ENCODE results near the gene EXOC4. TPM values are rescaled to one million over a fixed set of nuclear protein-coding genes. Genes with fewer than 3 reads are reported as not detected.

EXOC4 gene
- total RNA-seq, 3 donors from 2014 or later: 63.9 to 90.2 (median 89.5) TPM

DNA sequence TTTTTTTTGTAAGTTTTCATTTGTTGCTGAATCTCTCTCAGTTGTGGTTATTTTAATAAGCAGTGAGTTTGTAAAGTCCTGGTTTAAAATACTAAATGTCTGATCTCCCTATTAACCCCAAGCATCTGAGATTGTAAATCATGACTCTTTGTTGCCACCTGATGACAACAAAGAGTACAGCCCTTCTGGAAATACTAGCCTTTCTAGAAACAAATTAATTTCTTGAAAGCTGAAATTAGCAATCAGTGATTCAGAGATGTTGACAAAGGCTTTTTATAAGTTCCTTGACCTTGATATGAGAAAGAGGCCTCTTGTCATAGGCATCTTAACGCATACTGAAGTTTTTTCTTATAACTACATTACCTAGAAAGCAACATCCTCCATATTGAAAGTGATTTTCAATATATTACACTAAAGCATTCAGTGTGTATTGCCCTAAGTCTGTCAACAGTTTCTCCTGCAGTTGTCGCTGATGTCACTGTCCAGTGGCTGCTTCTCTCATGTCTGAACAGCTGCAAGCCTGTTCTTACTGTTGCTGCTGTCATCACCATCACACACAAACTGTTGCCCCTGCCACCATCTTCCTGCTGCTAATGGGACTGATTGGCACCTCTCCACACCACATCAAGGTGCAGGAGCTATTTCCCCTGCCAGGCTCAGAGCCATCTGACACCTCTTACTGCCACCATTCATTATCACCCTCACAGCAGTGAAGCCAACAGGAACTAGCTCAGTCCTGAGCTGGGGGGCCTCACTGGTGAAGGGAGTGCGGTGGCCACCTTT is 779.1 kb downstream of the EXOC4 start:
- intact Hi-C loops (cut with DNase I, micrococcal nuclease): no loop called here
- no peaks in the 10 kb centered on the region for H3K36me3 ChIP-seq (ENCODE audit: low read depth)
- no peak for ATAC-seq
- no peaks in the 10 kb centered on the region for H3K4me1 ChIP-seq (ENCODE audit: low read depth)
- peaks cover 12% of the 10 kb centered on the region for H3K9me3 ChIP-seq
- no peak for TF ChIP-seq CTCF (IDR thresholded peaks at IDR 0.05)
- H3K4me3 ChIP-seq: no peak overlapping the region
- DNase-seq: no peak

DNA sequence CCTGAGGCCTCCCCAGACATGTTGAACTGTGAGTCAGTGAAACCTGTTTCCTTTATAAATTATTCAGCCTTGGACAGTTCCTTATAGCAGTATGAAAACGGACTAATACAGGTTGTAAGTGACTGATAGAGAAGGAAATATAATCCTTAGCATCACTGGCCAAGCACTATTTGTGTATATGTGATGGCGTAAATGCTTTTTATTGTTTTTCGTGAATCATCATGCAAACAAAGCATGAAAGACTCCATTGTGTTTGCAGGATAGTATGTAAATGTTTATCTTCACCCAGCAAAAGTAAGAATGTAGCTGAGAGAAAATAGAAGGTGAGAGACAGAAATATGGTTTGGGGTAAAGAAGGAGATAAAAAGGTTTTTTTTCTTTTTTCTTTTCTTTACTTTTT is 781.8 kb downstream of the EXOC4 start:
- no peak for TF ChIP-seq CTCF (IDR thresholded peaks at IDR 0.05)
- Histone ChIP-seq H3K9me3 (peaks cover 5% of the 10 kb centered on the region), H3K4me3 (no peak overlapping the region), H3K4me1 (ENCODE audit: low read depth) (no peaks in the 10 kb centered on the region), H3K36me3 (ENCODE audit: low read depth) (no peaks in the 10 kb centered on the region)
- intact Hi-C loops (cut with DNase I, micrococcal nuclease): no loop called here
- DNase-seq (no peak), ATAC-seq (peak; percentile 87)

- TF ChIP-seq CTCF (IDR thresholded peaks at IDR 0.05): no peak
- no peaks in the 10 kb centered on the region for H3K9me3 ChIP-seq
- intact Hi-C loops (cut with DNase I, micrococcal nuclease): no loop called here
- H3K4me3 ChIP-seq: no peak overlapping the region
- no peaks in the 10 kb centered on the region for H3K36me3 ChIP-seq (ENCODE audit: low read depth)
- ATAC-seq (no peak), DNase-seq (no peak)
- H3K4me1 ChIP-seq (ENCODE audit: low read depth): no peaks in the 10 kb centered on the region
These were observed 785.1 kb downstream of the EXOC4 start for GRCh38 chr7:134037991-134038390.

DNA sequence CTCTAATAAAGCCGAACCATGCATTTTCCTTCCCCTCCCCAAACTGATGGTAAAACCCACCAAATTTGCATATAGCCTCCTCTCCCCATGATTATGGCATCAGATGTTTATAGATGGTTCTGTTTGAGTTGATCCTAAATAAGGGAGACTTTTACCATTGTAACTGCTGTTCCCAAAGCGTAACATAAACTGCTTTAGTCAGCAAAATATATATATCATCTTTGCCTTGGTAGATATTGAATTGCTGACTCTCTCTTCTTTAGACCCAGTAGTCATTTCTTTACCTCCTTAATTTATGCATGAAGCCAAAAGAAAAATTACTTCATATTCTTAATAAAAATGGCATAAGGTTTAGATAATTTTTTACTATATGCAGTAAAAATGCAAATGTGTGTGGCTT is 788.1 kb downstream of the EXOC4 start:
- DNase-seq: no peak
- intact Hi-C loops (cut with DNase I, micrococcal nuclease): no loop called here
- no peak for TF ChIP-seq CTCF (IDR thresholded peaks at IDR 0.05)
- Histone ChIP-seq H3K4me3 (no peak overlapping the region), H3K4me1 (ENCODE audit: low read depth) (no peaks in the 10 kb centered on the region), H3K36me3 (ENCODE audit: low read depth) (no peaks in the 10 kb centered on the region), H3K9me3 (no peaks in the 10 kb centered on the region)
- no peak for ATAC-seq

- intact Hi-C loops (cut with DNase I, micrococcal nuclease): no loop called here
- no peak for ATAC-seq
- no peak for TF ChIP-seq CTCF (IDR thresholded peaks at IDR 0.05)
- Histone ChIP-seq H3K4me1 (ENCODE audit: low read depth) (no peaks in the 10 kb centered on the region), H3K9me3 (no peaks in the 10 kb centered on the region), H3K4me3 (no peak overlapping the region), H3K36me3 (ENCODE audit: low read depth) (no peaks in the 10 kb centered on the region)
- DNase-seq: no peak
These were observed 788.6 kb downstream of the EXOC4 start for GRCh38 chr7:134041477-134041876.

Measured in mucosa of descending colon (tissue), 3 donors.